Prostate gland (tissue), 2 donors: Measurements from ENCODE around the gene CSNK2B. TPM values are rescaled to one million over a fixed set of nuclear protein-coding genes. Genes with fewer than 3 reads are reported as not detected.

Experiments used
- DNase-seq: peaks from one replicate; pipeline ENCODE4 v3.0.0-alpha.2; 2019; ENCODE audit warnings: low spot score
- H3K27ac ChIP-seq, 2 donors: fragments of 200-600 bp; sonication (generic); 2 replicates each; pipeline ENCODE4 v1.5.1; 2017 to 2019
- H3K27me3 ChIP-seq: fragments of 200-600 bp; sonication (generic); replicated peaks from 2 replicates; pipeline ENCODE4 v1.5.1; 2019; ENCODE audit not compliant: insufficient read depth
- H3K36me3 ChIP-seq, 2 donors: fragments of 200-600 bp; sonication (generic); 1 replicate in 1 of 2; 2 replicates in 1 of 2; pipeline versions ENCODE4 v1.5.1 to v1.8.1; 2017 to 2019
- H3K4me1 ChIP-seq: fragments of 200-600 bp; sonication (generic); replicated peaks from 2 replicates; pipeline ENCODE4 v1.5.1; 2019
- H3K4me3 ChIP-seq, 2 donors: fragments of 200-600 bp; sonication (generic); 2 replicates each; pipeline ENCODE4 v1.5.1; 2017 to 2019
- H3K9me3 ChIP-seq: fragments of 200-600 bp; sonication (generic); 2 replicates; pipeline ENCODE4 v1.5.1; 2017
- POLR2A ChIP-seq: fragments of 450-650 bp; IDR thresholded peaks from one replicate; pipeline ENCODE4 v1.6.1; 2016; ENCODE audit warnings: antibody characterized with exemption, mild to moderate bottlenecking
- POLR2AphosphoS5 ChIP-seq: sonication (generic); formaldehyde crosslinking; IDR thresholded peaks from one replicate; pipeline ENCODE4 v1.6.1; 2017; ENCODE audit warnings: antibody characterized with exemption
- WGBS: methylation state at CpG from one replicate; pipeline ENCODE4 v1.1.5; 2018; 5-methylcytosine and 5-hydroxymethylcytosine counted together
- intact Hi-C: fragments of 100-400 bp; cut with DNase I; formaldehyde crosslinking; loops from one replicate; pipeline ENCODE4 v1.14.2; 2022
- total RNA-seq, 2 donors: library from RNA; depleted of rRNA; stranded (reverse); fragments of >200 nt; gene quantifications; one replicate each; pipeline ENCODE4 v1.1.0, GENCODE V29; 2016
- TF ChIP-seq, protein P1 (sequence below), 4 experiments: fragments of 200-600 bp in 2 of 4; fragments of 450-650 bp in 2 of 4; sonication (generic) in 2 of 4; IDR thresholded peaks; 1 replicate in 3 of 4; 2 replicates in 1 of 4; pipeline ENCODE4 v1.5.1; 2016 to 2019; ENCODE audit warnings: antibody characterized with exemption in 4 of 4, mild to moderate bottlenecking in 2 of 4, moderate library complexity in 2 of 4

The CSNK2B gene
- total RNA-seq, 2 donors from 2014 or later, result 214 to 285 TPM

DNA sequence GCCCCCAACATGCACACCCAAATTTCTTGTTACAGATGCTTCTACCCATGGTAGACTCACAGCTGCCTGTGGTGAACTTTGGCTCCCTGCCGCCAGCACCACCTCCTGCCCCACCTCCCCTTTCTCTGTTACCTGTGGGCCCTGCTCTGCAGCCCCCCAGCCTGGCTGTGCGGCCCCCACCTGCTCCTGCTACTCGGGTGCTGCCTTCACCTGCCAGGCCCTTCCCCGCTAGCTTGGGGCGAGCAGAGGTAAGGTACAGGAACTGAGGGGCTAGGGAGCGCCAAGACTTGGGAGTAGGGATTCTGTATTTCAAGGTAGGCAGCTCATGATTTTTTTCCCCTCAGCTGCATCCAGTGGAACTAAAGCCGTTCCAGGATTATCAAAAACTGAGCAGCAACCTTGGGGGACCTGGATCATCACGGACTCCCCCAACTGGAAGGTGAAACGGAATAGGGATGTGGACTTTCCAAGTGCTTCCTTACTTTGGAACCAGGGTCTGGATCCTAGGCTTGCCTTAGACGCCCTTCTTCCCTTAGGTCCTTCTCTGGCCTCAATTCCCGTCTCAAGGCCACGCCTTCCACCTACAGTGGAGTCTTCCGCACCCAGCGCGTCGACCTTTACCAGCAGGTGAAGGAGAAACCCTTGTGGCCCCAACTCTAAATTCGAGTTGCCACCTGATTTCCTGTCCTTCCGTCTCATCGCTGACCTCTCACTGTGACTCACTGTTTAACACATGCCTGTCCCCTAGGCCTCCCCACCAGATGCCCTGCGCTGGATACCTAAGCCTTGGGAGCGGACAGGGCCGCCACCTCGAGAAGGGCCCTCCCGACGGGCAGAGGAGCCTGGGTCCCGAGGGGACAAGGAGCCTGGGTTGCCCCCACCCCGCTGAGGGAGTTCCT lies 28.9 kb upstream of the CSNK2B start:
- H3K36me3 ChIP-seq, result peaks cover 31 to 44% of the 10 kb centered on the region in 2 donors
- intact Hi-C loops, result no loop called here
- no peak overlapping the region for H3K4me3 ChIP-seq
- H3K27ac ChIP-seq, result no peak overlapping the region
- no peaks in the 10 kb centered on the region for H3K4me1 ChIP-seq
- no peak for TF ChIP-seq POLR2AphosphoS5
- TF ChIP-seq, protein P1, sequence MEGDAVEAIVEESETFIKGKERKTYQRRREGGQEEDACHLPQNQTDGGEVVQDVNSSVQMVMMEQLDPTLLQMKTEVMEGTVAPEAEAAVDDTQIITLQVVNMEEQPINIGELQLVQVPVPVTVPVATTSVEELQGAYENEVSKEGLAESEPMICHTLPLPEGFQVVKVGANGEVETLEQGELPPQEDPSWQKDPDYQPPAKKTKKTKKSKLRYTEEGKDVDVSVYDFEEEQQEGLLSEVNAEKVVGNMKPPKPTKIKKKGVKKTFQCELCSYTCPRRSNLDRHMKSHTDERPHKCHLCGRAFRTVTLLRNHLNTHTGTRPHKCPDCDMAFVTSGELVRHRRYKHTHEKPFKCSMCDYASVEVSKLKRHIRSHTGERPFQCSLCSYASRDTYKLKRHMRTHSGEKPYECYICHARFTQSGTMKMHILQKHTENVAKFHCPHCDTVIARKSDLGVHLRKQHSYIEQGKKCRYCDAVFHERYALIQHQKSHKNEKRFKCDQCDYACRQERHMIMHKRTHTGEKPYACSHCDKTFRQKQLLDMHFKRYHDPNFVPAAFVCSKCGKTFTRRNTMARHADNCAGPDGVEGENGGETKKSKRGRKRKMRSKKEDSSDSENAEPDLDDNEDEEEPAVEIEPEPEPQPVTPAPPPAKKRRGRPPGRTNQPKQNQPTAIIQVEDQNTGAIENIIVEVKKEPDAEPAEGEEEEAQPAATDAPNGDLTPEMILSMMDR (IDR thresholded peaks at IDR 0.05), result no peak
- TF ChIP-seq POLR2A, result no peak
- no peaks in the 10 kb centered on the region for H3K27me3 ChIP-seq
- DNase-seq, result no peak
- WGBS, result 74% methylated on average over 27 of the region's 27 CpGs
- no peaks in the 10 kb centered on the region for H3K9me3 ChIP-seq

- H3K9me3 ChIP-seq, result no peaks in the 10 kb centered on the region
- intact Hi-C loops, result no loop called here
- no peaks in the 10 kb centered on the region for H3K4me1 ChIP-seq
- peaks cover 37 to 56% of the 10 kb centered on the region in 2 donors for H3K36me3 ChIP-seq
- no peaks in the 10 kb centered on the region for H3K27me3 ChIP-seq
- H3K4me3 ChIP-seq, result no peak overlapping the region
- WGBS, result 73% methylated on average over 9 of the region's 9 CpGs
- TF ChIP-seq POLR2AphosphoS5 (no peak), POLR2A (no peak)
- TF ChIP-seq, protein P1 (IDR thresholded peaks at IDR 0.05), result no peak
- no peak overlapping the region for H3K27ac ChIP-seq
- DNase-seq, result no peak
Observed at GRCh38 chr6:31639043-31639442, 26.8 kb upstream of the CSNK2B start.

DNA sequence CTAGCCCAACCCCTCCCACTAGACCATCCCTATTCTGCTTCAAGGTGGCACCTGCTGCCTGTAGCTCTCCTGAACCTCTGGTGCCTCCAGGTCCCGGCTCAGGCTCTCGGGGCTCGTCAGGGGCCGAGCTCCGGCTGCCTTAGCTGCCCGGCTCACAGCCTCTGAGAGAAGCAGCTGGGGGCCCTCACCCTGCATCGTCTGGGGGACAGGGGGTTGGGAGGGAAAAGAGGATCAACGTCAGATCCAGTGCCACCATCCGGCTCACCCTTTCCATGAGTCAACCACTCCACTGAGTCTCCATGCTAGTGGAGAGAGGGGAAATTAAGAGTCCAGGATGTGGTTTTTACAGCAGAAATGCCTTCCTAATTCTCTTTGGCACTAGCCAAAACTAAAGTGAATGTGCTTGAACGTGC lies 26.4 kb upstream of the CSNK2B start:
- Histone ChIP-seq H3K36me3 (peaks cover 40 to 60% of the 10 kb centered on the region in 2 donors), H3K27me3 (no peaks in the 10 kb centered on the region), H3K4me3 (no peak overlapping the region), H3K27ac (no peak overlapping the region), H3K9me3 (no peaks in the 10 kb centered on the region), H3K4me1 (no peaks in the 10 kb centered on the region)
- DNase-seq, result no peak
- intact Hi-C loops, result no loop called here
- no peak for TF ChIP-seq POLR2A
- no peak for TF ChIP-seq POLR2AphosphoS5
- TF ChIP-seq, protein P1 (IDR thresholded peaks at IDR 0.05), result no peak
- 60% methylated on average over 5 of the region's 10 CpGs for WGBS

DNA sequence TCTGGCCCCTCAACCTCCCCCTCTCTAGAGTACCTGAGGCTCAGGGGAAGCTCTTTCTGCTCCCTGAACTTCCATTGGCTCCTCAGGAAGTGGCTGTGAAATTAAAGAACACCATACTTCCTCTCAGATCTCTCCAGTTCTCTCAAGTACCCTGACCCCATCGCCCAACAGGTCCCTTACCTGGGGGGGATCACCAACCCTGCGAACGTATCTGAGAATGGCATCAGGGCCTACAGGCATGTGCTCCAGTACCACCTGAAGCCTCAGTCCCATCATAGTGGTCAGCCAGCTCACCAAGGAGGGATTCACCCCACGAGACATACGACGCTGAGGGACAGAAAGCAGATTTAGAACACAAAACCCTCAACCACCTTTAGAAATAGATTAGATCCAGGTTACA lies 25.3 kb upstream of the CSNK2B start:
- TF ChIP-seq POLR2A (no peak), POLR2AphosphoS5 (no peak)
- TF ChIP-seq, protein P1 (IDR thresholded peaks at IDR 0.05), result no peak
- H3K4me3 ChIP-seq, result no peak overlapping the region
- no peaks in the 10 kb centered on the region for H3K4me1 ChIP-seq
- no peak for DNase-seq
- intact Hi-C loops, result no loop called here
- no peaks in the 10 kb centered on the region for H3K27me3 ChIP-seq
- H3K36me3 ChIP-seq, result peaks cover 39 to 63% of the 10 kb centered on the region in 2 donors
- WGBS, result 97% methylated on average over 6 of the region's 6 CpGs
- no peak overlapping the region for H3K27ac ChIP-seq
- H3K9me3 ChIP-seq, result no peaks in the 10 kb centered on the region

DNA sequence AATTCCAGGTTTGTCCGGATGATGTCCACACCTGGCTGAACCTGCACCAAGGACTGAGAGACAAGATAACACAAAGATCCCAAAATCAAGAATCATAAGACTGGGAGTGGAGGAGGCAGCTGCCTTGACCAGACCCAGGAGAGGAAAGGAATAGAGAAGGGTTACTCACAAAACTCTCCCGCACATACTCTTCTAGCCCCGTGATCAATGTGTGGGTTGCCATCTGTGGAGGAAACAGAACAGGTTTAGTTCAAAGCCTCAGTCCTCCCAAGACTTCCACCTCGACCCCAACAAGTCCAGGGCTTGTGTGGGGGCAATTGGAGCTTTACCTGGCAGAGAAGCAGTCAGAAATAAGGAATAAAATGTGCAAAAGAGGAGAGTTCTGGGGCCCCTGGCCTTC lies 24.5 kb upstream of the CSNK2B start:
- Histone ChIP-seq H3K9me3 (no peaks in the 10 kb centered on the region), H3K27me3 (no peaks in the 10 kb centered on the region), H3K4me1 (no peaks in the 10 kb centered on the region), H3K4me3 (no peak overlapping the region), H3K27ac (no peak overlapping the region), H3K36me3 (peaks cover 37 to 64% of the 10 kb centered on the region in 2 donors)
- WGBS, result 90% methylated on average over 4 of the region's 4 CpGs
- DNase-seq, result no peak
- intact Hi-C loops, result no loop called here
- no peak for TF ChIP-seq POLR2AphosphoS5
- TF ChIP-seq, protein P1 (IDR thresholded peaks at IDR 0.05), result no peak
- TF ChIP-seq POLR2A, result no peak
